ENCODE measurements around the gene RRP1.

DNA sequence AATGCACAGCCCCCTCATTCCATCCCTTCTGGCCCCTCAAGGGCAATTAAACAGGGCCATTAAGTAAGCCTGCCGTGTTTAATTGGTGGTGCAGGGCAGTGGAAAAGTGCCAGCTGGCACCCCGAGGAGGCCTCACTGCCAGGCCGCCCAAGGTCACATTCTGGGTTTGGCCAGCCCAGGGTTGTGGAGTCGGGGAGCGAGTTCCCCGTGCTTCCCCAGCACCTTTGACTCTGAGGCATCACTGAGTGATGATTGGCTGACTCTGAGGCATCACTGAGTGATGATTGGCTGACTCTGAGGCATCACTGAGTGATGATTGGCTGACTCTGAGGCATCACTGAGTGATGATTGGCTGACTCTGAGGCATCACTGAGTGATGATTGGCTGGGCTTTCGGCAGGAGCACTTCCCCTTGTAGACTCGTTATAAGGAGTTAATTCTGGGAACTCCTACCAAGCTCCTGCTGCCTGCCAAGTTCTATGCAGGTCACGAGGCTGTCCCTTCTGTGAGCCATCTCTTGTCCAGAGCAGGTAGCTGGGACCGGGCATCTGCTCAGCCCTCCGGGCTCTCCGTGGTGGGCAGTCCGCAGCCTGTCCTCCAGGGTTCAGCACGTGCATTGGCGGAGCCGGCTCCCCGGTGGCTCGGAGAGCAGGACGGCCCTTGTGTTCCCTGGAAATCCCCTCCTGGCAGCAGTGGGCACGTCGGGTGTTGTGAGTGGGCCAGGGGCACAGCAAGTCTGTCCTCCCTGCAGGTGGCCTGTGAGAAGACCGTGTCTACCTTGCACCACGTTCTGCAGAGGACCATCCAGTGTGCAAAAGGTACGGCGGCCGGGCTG is 34.2 kb upstream of the RRP1 start:
- TF ChIP-seq, protein P1, sequence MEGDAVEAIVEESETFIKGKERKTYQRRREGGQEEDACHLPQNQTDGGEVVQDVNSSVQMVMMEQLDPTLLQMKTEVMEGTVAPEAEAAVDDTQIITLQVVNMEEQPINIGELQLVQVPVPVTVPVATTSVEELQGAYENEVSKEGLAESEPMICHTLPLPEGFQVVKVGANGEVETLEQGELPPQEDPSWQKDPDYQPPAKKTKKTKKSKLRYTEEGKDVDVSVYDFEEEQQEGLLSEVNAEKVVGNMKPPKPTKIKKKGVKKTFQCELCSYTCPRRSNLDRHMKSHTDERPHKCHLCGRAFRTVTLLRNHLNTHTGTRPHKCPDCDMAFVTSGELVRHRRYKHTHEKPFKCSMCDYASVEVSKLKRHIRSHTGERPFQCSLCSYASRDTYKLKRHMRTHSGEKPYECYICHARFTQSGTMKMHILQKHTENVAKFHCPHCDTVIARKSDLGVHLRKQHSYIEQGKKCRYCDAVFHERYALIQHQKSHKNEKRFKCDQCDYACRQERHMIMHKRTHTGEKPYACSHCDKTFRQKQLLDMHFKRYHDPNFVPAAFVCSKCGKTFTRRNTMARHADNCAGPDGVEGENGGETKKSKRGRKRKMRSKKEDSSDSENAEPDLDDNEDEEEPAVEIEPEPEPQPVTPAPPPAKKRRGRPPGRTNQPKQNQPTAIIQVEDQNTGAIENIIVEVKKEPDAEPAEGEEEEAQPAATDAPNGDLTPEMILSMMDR (conservative IDR thresholded peaks at IDR 0.05), result no peak
- TF ChIP-seq ZFX (IDR thresholded peaks at IDR 0.05), result no peak

All from C4-2B (cell line).